HL-60 (cell line): Measurements from ENCODE around the gene CDH1.

ENCODE experiments used
- DNase-seq, 2 experiments: peaks; one replicate each; pipeline ENCODE4 v3.0.0-alpha.2; 2010 to 2020; ENCODE audit warnings: low read depth in 1 of 2, low spot score in 1 of 2
- H3K27ac ChIP-seq: fragments of 250-450 bp; sonication (Bioruptor Pico); replicated peaks from 2 replicates; pipeline ENCODE4 v1.5.1; 2020; ENCODE audit warnings: mild to moderate bottlenecking, moderate library complexity
- H3K27me3 ChIP-seq: fragments of 250-450 bp; sonication (Bioruptor Pico); 2 replicates; pipeline ENCODE4 v1.5.1; 2021; ENCODE audit warnings: mild to moderate bottlenecking, moderate library complexity; ENCODE audit not compliant: insufficient read depth, poor library complexity, severe bottlenecking
- H3K4me3 ChIP-seq: replicated peaks from 2 replicates; pipeline ENCODE4 v1.5.1; 2011; ENCODE audit warnings: mild to moderate bottlenecking, control low read depth, low read length; ENCODE audit not compliant: insufficient read depth
- GABPA ChIP-seq: IDR thresholded peaks from 2 replicates; pipeline ENCODE4 v1.6.1; 2012; ENCODE audit warnings: low read depth
- POLR2AphosphoS5 ChIP-seq: IDR thresholded peaks from 2 replicates; pipeline ENCODE4 v1.6.1; 2012; ENCODE audit warnings: low read depth
- SPI1 ChIP-seq: IDR thresholded peaks from 2 replicates; pipeline ENCODE4 v1.6.1; 2012; ENCODE audit warnings: low read depth, mild to moderate bottlenecking, borderline replicate concordance
- TF ChIP-seq, protein P1 (sequence below): IDR thresholded peaks from one replicate; pipeline ENCODE4 v1.5.1; 2011; ENCODE audit warnings: low read length, control low read depth, inconsistent platforms; ENCODE audit not compliant: insufficient read depth
- TF ChIP-seq, protein P2 (sequence below): IDR thresholded peaks from 2 replicates; pipeline ENCODE4 v1.6.1; 2012; ENCODE audit warnings: low read depth; ENCODE audit not compliant: insufficient replicate concordance

The CDH1 gene

DNA sequence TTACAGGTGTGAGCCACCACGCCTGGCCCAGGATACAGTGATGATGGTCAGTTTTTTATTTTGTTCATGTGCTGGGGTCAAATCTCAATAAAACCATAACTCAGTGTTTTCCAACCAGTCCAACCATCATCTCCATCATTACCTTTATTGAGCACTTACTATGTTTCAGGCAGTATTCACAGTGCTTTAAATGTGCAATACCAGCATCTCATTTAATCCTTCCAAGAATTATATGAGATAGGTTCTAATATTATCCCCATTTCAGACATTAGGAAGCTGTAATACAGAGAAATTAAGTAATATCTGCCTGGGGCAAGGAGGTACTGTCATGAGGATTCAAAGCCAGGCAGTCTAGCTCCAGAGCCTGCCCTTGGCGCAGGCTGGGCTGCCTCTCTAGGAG is 69.3 kb downstream of the CDH1 start:
- Histone ChIP-seq H3K4me3 (no peak overlapping the region), H3K27ac (no peak overlapping the region), H3K27me3 (no peaks in the 10 kb centered on the region)
- DNase-seq, result no peak
- no peak for TF ChIP-seq POLR2AphosphoS5
- TF ChIP-seq, protein P1, sequence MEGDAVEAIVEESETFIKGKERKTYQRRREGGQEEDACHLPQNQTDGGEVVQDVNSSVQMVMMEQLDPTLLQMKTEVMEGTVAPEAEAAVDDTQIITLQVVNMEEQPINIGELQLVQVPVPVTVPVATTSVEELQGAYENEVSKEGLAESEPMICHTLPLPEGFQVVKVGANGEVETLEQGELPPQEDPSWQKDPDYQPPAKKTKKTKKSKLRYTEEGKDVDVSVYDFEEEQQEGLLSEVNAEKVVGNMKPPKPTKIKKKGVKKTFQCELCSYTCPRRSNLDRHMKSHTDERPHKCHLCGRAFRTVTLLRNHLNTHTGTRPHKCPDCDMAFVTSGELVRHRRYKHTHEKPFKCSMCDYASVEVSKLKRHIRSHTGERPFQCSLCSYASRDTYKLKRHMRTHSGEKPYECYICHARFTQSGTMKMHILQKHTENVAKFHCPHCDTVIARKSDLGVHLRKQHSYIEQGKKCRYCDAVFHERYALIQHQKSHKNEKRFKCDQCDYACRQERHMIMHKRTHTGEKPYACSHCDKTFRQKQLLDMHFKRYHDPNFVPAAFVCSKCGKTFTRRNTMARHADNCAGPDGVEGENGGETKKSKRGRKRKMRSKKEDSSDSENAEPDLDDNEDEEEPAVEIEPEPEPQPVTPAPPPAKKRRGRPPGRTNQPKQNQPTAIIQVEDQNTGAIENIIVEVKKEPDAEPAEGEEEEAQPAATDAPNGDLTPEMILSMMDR, result no peak
- TF ChIP-seq, protein P2, sequence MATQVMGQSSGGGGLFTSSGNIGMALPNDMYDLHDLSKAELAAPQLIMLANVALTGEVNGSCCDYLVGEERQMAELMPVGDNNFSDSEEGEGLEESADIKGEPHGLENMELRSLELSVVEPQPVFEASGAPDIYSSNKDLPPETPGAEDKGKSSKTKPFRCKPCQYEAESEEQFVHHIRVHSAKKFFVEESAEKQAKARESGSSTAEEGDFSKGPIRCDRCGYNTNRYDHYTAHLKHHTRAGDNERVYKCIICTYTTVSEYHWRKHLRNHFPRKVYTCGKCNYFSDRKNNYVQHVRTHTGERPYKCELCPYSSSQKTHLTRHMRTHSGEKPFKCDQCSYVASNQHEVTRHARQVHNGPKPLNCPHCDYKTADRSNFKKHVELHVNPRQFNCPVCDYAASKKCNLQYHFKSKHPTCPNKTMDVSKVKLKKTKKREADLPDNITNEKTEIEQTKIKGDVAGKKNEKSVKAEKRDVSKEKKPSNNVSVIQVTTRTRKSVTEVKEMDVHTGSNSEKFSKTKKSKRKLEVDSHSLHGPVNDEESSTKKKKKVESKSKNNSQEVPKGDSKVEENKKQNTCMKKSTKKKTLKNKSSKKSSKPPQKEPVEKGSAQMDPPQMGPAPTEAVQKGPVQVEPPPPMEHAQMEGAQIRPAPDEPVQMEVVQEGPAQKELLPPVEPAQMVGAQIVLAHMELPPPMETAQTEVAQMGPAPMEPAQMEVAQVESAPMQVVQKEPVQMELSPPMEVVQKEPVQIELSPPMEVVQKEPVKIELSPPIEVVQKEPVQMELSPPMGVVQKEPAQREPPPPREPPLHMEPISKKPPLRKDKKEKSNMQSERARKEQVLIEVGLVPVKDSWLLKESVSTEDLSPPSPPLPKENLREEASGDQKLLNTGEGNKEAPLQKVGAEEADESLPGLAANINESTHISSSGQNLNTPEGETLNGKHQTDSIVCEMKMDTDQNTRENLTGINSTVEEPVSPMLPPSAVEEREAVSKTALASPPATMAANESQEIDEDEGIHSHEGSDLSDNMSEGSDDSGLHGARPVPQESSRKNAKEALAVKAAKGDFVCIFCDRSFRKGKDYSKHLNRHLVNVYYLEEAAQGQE, result no peak
- TF ChIP-seq GABPA, result no peak
- no peak for TF ChIP-seq SPI1

DNA sequence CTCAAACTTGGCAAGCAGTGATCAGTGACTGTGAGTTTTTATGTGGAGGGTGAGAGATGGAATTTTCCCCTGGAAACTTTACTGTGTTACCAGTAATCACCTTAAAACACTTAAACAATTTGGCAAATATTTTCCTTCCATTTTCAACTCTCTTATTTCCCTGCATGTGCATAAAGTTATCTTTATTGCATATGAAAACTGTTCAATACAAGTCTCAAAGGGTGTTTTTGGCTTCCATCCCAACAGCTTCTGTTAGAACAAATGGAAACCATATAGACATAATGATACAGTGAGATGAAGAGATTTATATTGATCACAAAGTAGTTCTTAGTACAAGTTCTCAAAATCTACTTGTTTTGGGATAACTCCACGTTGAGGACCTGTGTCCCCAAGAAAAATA is 69.9 kb downstream of the CDH1 start:
- H3K27ac ChIP-seq, result no peak overlapping the region
- no peaks in the 10 kb centered on the region for H3K27me3 ChIP-seq
- no peak for DNase-seq
- TF ChIP-seq, protein P2, result no peak
- TF ChIP-seq, protein P1, result no peak
- no peak for TF ChIP-seq SPI1
- TF ChIP-seq POLR2AphosphoS5, result no peak
- no peak for TF ChIP-seq GABPA
- no peak overlapping the region for H3K4me3 ChIP-seq

DNA sequence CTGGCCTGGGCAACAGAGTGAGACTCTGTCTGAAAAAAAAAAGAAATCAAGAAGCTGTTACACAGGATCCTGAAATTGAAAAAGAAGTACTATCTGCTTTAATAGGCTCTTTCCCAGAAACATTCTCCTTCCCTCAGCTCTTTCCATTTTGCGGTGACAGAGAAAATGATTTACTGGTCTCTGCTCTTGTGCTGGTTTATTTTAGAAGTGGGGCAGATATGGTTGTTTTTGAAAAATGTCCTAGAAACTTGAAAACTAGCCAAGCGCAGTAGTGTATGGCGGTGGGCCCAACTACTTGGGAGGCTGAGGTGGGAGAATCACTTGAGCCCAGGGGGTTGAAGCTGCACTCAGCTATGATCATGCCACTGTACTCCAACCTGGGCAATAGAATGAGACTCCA is 77.4 kb downstream of the CDH1 start:
- Histone ChIP-seq H3K27me3 (no peaks in the 10 kb centered on the region), H3K27ac (no peak overlapping the region), H3K4me3 (no peak overlapping the region)
- no peak for DNase-seq
- TF ChIP-seq, protein P2, result no peak
- TF ChIP-seq POLR2AphosphoS5 (no peak), GABPA (no peak), SPI1 (no peak)
- TF ChIP-seq, protein P1, result no peak
